ACHN (cell line): ENCODE measurements around the gene GRAMD1B.
"Not testable (repeated sequence)": the region's sequence is repeated elsewhere in the genome, so short reads cannot be mapped to it uniquely, and the experiment has no call there.

Source experiments
- DNase-seq: peaks from one replicate; pipeline ENCODE4 v3.0.0-alpha.2; 2015
- in situ Hi-C: cut with HindIII; loops from 2 replicates; pipeline ENCODE4 v1.10.0; 2017; ENCODE audit warnings: low sequenced_read_pairs, low pct_ligation_motif_present, low pct_unique_long_range_greater_than_20kb

The GRAMD1B gene

GRCh38 chr11:123519055-123519796, 89.2 kb downstream of the GRAMD1B start:
- no peak for DNase-seq
- in situ Hi-C loops: no loop called here

GRCh38 chr11:123519797-123520193, 89.7 kb downstream of the GRAMD1B start:
- DNase-seq: no peak
- in situ Hi-C loops: no loop called here

GRCh38 chr11:123520476-123520875, 90.4 kb downstream of the GRAMD1B start:
- DNase-seq, in situ Hi-C loops: not testable (repeated sequence)

GRCh38 chr11:123521001-123521400, 90.9 kb downstream of the GRAMD1B start:
- in situ Hi-C loops: no loop called here
- no peak for DNase-seq

- in situ Hi-C loops: no loop called here
- no peak for DNase-seq
Observed at GRCh38 chr11:123521930-123522329, 91.9 kb downstream of the GRAMD1B start.

GRCh38 chr11:123523539-123523938, 93.5 kb downstream of the GRAMD1B start:
- in situ Hi-C loops: no loop called here
- DNase-seq: no peak

- in situ Hi-C loops: no loop called here
- no peak for DNase-seq
Observed at GRCh38 chr11:123525097-123525496, 95.0 kb downstream of the GRAMD1B start.

- in situ Hi-C loops: no loop called here
Observed at GRCh38 chr11:123525511-123525918, 95.4 kb downstream of the GRAMD1B start.

GRCh38 chr11:123526027-123526805, 96.1 kb downstream of the GRAMD1B start:
- in situ Hi-C loops: no loop called here
- no peak for DNase-seq

More at GRCh38 chr11:123525511-123525918, 95.4 kb downstream of the GRAMD1B start:
- DNase-seq: no peak

GRCh38 chr11:123526918-123527317, 96.8 kb downstream of the GRAMD1B start:
- in situ Hi-C loops: no loop called here
- DNase-seq: no peak

GRCh38 chr11:123527526-123527925, 97.5 kb downstream of the GRAMD1B start:
- in situ Hi-C loops: no loop called here
- no peak for DNase-seq

- in situ Hi-C loops: no loop called here
- no peak for DNase-seq
Observed at GRCh38 chr11:123527947-123528346, 97.9 kb downstream of the GRAMD1B start.

- in situ Hi-C loops: no loop called here
- no peak for DNase-seq
Observed at GRCh38 chr11:123531325-123531724, 101.3 kb downstream of the GRAMD1B start.

- in situ Hi-C loops: no loop called here
- DNase-seq: no peak
Observed at GRCh38 chr11:123532131-123532530, 102.1 kb downstream of the GRAMD1B start.

- in situ Hi-C loops: no loop called here
- no peak for DNase-seq
Observed at GRCh38 chr11:123535401-123535800, 105.3 kb downstream of the GRAMD1B start.

GRCh38 chr11:123536690-123537437, 106.8 kb downstream of the GRAMD1B start:
- in situ Hi-C loops: no loop called here

GRCh38 chr11:123537726-123538125, 107.7 kb downstream of the GRAMD1B start:
- no peak for DNase-seq

More at GRCh38 chr11:123536690-123537437, 106.8 kb downstream of the GRAMD1B start:
- no peak for DNase-seq

GRCh38 chr11:123543797-123544196, 113.7 kb downstream of the GRAMD1B start:
- in situ Hi-C loops: no loop called here
- DNase-seq: no peak

More at GRCh38 chr11:123537726-123538125, 107.7 kb downstream of the GRAMD1B start:
- in situ Hi-C loops: no loop called here
